HuH-7 (cell line): ENCODE results near the gene HABP2.

Source experiments
- DNase-seq: peaks from one replicate; pipeline ENCODE4 v3.0.0; 2011; ENCODE audit warnings: low spot score

Gene HABP2

DNA sequence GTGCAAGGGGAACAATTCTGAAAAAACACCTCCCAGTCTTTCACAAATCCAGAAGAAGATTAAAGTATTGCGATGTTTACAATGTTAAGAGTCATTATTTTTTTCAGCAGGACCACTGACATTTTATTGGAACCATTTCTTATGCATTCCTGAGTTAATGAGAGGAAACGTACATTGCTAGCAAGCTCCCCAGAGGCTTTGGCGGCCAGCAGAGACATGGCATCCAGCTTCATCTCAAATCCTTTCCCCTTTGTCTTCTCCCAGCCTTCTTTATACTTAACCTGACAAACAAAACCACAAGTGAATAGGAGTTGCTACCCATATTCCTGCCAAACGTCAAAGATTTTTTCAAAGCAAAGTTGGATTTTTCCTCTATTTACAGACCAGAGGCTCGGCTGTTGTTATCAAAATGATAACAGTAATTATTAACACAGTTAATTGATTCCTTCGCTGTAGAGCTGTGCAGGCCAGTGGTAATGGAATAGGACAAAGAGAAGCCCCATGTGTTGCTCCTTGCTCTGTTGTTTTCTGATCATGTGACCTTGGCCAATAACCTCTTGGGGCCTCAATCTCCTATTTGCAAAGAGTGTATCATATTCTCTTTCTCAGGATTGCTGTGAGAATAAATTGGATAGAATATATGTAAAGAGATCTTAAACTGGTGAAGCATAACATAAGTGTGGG is 79.0 kb downstream of the HABP2 start:
- no peak for DNase-seq
